Stimulated activated CD8-positive, alpha-beta memory T cell treated with anti-CD3 and anti-CD28 coated beads, Interleukin-4, amount 100 ng/mL, for 24 hours (primary cell): Measurements from ENCODE around the gene CREB3L4.
A peak's percentile ranks its signal among the peaks of the same experiment; 100 is the strongest.

Experiments used
- DNase-seq: peaks from one replicate; pipeline ENCODE4 v3.0.0-alpha.2; 2020; ENCODE audit warnings: low read depth

CREB3L4 gene

DNA sequence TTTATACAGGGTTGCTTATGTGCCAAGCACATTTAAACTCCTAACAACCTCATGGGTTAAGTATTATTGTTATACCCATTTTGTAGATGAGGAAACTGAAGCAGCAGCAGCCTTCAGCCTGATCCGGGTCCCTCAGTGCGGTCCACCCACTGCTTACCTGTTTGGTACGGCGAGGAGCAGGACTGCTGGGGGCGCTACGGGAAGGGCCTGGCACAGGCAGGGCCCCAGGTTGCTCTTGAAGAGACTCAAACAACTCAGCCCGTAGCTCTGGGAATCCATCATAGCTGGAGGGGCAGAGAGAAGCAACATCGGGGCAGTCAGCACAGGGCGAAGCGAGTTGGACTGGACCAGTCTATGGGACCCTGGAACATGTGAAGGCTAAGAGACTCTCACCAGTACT lies 30.4 kb upstream of the CREB3L4 start:
- DNase-seq, result no peak

DNA sequence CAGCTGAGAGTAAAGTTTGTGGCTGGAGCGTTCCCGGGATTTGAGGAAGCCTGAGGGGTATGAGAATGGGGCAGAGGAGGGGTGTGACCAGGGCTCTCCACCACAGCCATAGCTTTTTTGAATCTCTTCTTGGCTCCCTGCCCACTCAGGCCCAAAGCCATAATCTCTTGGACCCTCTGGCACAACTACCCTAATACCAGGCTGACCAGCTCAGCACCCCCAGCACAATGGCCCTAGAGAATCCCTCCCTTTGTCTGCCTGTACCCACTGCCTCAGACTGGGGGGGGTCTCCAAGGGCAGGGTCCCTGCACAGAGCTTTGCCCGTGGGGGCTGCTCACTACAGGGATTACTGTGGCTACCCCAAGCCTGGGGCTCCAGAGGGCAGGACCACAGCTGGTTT lies 28.7 kb upstream of the CREB3L4 start:
- DNase-seq, result no peak

DNA sequence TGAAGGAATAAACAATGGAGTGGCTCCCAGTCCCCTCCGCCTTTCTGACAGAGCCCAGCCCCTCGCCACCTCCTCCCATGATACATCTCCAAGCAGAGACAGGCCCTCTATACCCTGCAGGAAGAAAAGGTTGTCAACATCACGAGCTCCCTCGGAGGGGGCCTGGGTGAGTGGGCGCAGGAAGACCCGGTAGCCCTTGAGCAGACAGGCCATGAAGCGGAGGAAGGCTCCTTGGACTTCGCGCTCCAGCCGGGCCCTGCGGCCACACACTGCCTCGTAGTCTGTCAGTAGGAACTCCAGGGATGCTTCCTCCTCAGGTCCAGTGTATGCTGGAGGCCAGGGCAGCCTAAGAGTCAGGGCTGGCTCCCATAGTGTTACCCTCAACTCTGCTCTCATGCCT lies 28.2 kb upstream of the CREB3L4 start:
- no peak for DNase-seq

DNA sequence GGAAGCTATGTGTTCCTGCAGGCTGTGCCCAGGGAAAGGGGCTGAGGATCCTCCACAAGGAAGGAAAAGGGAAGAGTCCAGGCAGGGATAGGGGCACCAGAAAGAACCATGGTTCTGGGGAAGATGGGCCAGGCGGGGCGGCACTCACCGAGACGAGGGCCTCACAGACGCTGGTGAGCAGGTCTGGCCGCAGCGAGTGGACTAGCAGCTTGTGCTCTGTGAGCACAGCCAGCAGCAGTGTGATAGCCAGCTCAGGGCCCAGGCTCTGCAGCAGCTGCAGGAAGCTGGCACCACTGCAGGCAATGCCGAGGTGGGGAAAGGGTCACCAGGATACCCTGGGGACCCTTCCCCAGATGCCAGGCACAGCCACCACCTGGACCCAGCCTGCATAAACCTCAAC lies 26.9 kb upstream of the CREB3L4 start:
- DNase-seq, result no peak

DNA sequence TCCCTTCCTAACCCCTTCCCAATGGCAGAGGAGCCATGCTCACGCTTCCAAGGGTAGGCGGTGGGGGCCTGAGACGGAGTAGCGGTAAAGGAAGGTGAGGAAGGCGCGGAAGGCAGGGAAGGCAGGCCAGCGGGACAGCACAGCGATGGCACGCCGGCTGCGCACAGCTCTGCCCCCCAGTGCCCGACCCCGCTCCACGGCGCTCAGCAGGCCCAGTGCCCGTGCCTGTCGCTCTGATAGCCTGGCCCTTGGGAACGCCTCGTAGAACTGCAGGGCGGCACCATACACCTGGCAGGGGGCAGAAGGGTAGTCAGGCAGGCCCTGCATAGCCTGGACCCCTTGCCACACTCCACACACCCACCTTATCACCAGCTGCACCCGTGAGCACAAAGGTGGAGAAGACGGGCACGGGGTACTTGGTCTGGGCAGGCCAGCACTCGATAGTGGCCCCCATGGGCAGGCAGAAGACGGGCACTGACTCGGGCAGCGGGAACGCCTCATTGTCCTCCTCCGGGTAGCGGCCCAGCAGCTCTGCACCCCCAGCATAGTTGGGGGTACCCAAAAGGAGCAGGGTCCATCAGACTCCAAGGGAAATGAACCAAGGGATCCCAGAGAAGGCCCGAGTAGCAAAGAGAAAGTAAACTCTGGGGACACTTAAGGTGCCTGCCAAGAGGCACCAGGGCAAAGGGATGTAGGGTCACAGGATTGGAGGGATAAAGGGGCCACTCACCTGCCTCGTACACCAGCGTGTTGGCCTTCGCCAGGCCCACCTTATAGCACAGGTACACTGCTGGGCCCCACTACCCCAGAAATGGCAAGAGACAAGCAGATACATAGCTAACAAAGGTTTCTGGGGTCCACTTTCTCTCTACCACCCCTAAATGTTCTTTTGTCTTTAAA lies 25.6 kb upstream of the CREB3L4 start:
- no peak for DNase-seq

- DNase-seq, result no peak
Observed at GRCh38 chr1:153942766-153943549, 24.7 kb upstream of the CREB3L4 start.

GRCh38 chr1:153944005-153944826 lies 23.5 kb upstream of the CREB3L4 start:
- no peak for DNase-seq

DNA sequence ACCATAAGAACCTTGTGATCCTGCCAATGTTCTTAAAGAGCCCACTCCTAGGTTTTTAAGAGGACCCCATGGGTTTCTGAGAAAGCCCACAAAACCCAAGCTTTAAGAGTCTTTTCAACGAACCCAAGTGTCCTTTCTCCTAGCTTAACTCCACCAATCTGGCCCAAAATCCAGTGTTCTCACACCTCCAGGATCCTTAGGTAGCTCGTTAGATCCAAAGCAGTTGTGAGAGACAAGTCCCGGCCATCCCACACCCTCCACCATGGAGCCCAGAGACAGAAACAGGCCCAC lies 22.9 kb upstream of the CREB3L4 start:
- DNase-seq, result no peak

GRCh38 chr1:153945131-153945794 lies 22.4 kb upstream of the CREB3L4 start:
- peak; percentile 68 for DNase-seq

DNA sequence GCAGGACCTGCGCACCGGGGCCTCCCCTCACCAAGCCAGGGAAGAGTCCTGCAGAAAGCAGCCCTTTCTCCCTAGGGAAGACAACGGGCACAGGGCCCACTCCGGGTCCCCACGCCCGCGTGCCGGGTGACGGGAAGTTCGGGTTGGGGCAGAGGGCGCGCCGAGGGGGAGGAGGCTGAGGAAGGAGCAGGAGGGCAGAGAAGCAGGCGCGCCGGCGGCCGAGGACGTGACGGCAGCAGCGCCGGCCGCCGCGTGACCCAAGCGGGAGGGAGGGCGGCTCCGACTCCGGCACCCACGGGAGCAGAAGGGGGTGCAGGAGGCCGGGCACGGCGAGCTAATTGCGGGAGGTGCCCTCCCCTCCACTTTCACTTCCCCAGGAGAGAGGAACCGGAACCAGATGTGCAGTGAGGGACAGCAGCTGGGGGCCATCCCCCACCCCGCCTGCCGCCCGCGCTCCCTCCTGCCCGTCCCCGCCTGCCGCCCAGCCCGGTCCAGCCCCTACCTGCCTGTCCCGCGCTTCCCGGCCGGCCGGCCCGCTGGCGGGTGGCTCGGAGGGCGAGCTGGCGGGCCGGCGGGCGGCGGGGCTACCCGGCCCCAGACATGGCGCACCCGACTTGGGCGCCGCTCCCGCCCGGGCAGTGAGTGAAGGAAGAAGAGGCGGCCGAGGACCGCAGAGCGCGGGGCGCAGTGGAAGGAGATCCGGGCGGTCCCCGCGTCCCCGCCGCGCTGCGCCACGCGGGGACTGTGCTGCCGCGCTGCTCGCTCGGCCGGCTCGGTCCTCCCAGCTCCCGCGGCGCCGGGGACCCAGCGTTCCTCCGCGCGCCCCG lies 21.7 kb upstream of the CREB3L4 start:
- DNase-seq, result peak; percentile 57

- peak; percentile 68 for DNase-seq
Observed at GRCh38 chr1:153946622-153947241, 21.0 kb upstream of the CREB3L4 start, which contains the start of gene DENND4B. Gene DENND4B, minus strand, starts transcription at chr1:153946718. Its CDS starts 2,344 bp downstream, at chr1:153944374.

GRCh38 chr1:153951183-153951582 lies 16.5 kb upstream of the CREB3L4 start:
- DNase-seq, result no peak

DNA sequence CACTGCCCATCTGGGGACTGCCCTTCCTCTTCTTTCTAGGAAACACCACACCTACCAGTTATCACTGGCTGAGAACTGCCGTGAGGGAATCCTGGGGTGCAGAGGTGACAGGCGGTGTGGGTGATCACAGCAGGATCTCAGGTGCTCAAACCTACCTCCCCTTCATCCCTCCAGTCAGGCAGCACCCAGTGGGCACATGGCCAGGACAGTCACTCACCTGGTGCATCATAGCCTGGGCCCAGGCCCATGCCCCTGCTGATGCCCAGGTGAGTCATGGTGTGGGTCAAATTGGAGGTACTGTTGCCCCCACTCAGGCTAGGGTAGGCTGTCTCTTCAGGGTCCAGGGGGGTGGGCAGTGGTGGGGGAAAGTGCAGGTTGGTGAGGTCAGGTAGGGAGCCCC lies 15.9 kb upstream of the CREB3L4 start:
- DNase-seq, result no peak

DNA sequence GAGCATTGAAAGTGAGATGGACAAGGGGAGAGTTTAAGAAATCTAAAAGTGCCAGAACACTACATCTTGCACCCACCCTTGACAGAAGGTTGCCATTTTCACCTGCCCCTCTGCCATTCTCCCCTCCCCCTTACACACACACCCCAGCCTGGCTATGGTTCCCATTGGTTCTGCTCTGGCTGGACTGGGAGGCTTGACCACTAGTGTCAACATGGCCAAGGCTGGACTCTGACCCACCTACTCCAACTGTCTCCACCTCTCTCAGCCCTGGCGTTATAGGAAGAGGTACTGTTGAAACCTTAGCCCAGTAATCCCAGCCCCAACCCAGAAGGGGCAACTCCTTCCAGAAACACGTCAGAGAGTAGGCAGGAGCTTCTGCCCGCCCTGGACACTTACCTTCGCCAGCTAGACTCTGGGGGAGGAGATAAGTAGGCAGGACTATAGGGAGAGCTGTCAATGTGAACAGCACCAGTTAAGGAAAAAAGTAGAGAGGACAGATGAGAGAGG lies 13.8 kb upstream of the CREB3L4 start:
- DNase-seq, result no peak

DNA sequence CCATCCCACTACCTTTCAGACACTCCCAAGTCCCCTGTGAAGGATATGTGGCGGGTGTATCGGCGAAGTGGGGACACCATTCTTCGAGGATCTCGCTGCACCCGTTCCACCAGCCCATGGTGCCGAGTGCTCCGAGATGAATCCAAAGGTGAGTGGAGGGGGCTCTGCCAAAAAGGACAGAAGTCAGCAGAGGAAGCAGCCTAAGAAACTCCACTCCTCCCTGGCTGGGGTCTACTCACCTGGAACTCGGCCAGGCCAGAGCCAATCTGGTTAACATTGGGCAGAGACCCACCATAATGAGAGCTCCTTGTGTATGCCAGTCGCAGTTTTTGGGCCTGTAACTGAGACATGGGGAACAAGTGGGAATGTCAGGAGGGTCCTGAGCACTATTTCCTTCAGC lies 12.9 kb upstream of the CREB3L4 start:
- no peak for DNase-seq

- DNase-seq, result no peak
Observed at GRCh38 chr1:153956997-153957715, 10.5 kb upstream of the CREB3L4 start.

DNA sequence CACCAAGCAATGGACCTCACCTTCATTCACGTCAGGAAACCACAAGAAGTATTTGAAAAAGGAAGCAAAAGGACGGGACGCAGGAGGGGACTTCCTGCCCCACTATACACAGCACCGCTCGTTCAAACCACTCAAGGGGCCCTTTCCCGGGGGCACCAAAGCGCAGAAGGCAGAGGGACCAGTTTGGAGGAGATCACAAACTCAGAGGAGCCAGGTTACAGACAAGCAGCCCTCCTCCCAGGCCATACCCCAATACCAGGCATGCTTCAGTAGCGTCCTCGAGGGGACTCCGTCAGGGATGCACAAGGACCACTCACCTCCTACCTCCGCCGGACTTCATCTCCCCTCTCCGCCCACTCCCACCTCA lies 10.0 kb upstream of the CREB3L4 start:
- DNase-seq, result no peak

GRCh38 chr1:153958111-153958960 lies 9.4 kb upstream of the CREB3L4 start, which contains the start of gene CRTC2:
Gene CRTC2, minus strand, starts transcription at chr1:153958612. Its CDS starts 115 bp downstream, at chr1:153958497.
- DNase-seq, result peak; percentile 95

GRCh38 chr1:153958961-153959260 lies 8.8 kb upstream of the CREB3L4 start:
- no peak for DNase-seq
